Osteocyte (in vitro differentiated cells): ENCODE results near the gene TPK1. TPM values are rescaled to one million over a fixed set of nuclear protein-coding genes. Genes with fewer than 3 reads are reported as not detected.
"Not testable (repeated sequence)": the region's sequence is repeated elsewhere in the genome, so short reads cannot be mapped to it uniquely, and the experiment has no call there.

ENCODE experiments used
- DNase-seq: peaks from one replicate; pipeline ENCODE4 v3.0.0; 2021; ENCODE audit warnings: mixed read lengths; ENCODE audit not compliant: unreplicated experiment; ENCODE audit errors: extremely low spot score
- H3K27ac Mint-ChIP-seq: one replicate; pipeline ENCODE4 v1.8.0; 2021; ENCODE audit warnings: mild to moderate bottlenecking, mixed read lengths; ENCODE audit not compliant: unreplicated experiment
- H3K27me3 Mint-ChIP-seq: one replicate; pipeline ENCODE4 v1.8.0; 2021; ENCODE audit warnings: mixed read lengths; ENCODE audit not compliant: unreplicated experiment
- H3K36me3 Mint-ChIP-seq: one replicate; pipeline ENCODE4 v1.8.0; 2021; ENCODE audit warnings: mixed read lengths; ENCODE audit not compliant: unreplicated experiment
- H3K4me1 Mint-ChIP-seq: one replicate; pipeline ENCODE4 v1.8.0; 2021; ENCODE audit warnings: mixed read lengths; ENCODE audit not compliant: unreplicated experiment
- H3K4me3 Mint-ChIP-seq: one replicate; pipeline ENCODE4 v1.8.0; 2021; ENCODE audit warnings: mild to moderate bottlenecking, moderate library complexity, mixed read lengths; ENCODE audit not compliant: unreplicated experiment
- H3K9me3 Mint-ChIP-seq: one replicate; pipeline ENCODE4 v1.8.0; 2021; ENCODE audit warnings: mixed read lengths; ENCODE audit not compliant: unreplicated experiment
- CTCF ChIP-seq: fragments of 200-600 bp; sonication (generic); IDR thresholded peaks from 2 replicates; pipeline ENCODE4 v1.5.0; 2021; ENCODE audit warnings: antibody characterized with exemption, mild to moderate bottlenecking, moderate library complexity
- total RNA-seq: library from RNA; stranded (reverse); gene quantifications from 2 replicates; pipeline ENCODE4 v1.2.1, GENCODE V29; 2021

TPK1 gene
- total RNA-seq, 1 donor from 2014 or later, result 5.6 TPM

GRCh38 chr7:144805627-144806239 is 30.1 kb downstream of the TPK1 start:
- peaks cover 7% of the 10 kb centered on the region for H3K4me1 Mint-ChIP-seq
- H3K9me3 Mint-ChIP-seq, result peaks cover 14% of the 10 kb centered on the region
- no peaks in the 10 kb centered on the region for H3K36me3 Mint-ChIP-seq
- peaks cover 9% of the 10 kb centered on the region for H3K27me3 Mint-ChIP-seq
- DNase-seq, result no peak
- no peak for TF ChIP-seq CTCF
- H3K4me3 Mint-ChIP-seq, result no peak overlapping the region
- H3K27ac Mint-ChIP-seq, result no peak overlapping the region

GRCh38 chr7:144800678-144801436 is 35.0 kb downstream of the TPK1 start:
- H3K9me3 Mint-ChIP-seq, result peaks cover 27% of the 10 kb centered on the region
- not testable (repeated sequence) for H3K4me3 Mint-ChIP-seq

GRCh38 chr7:144796919-144797318 is 38.9 kb downstream of the TPK1 start:
- no peak for TF ChIP-seq CTCF

More at GRCh38 chr7:144800678-144801436, 35.0 kb downstream of the TPK1 start:
- not testable (repeated sequence) for H3K27me3 Mint-ChIP-seq, H3K27ac Mint-ChIP-seq, DNase-seq, H3K4me1 Mint-ChIP-seq, H3K36me3 Mint-ChIP-seq

GRCh38 chr7:144792050-144792449 is 43.8 kb downstream of the TPK1 start:
- Mint-ChIP-seq H3K4me3 (no peak overlapping the region), H3K4me1 (no peaks in the 10 kb centered on the region), H3K36me3 (no peaks in the 10 kb centered on the region), H3K9me3 (peaks cover under 1% of the 10 kb centered on the region), H3K27ac (no peak overlapping the region), H3K27me3 (no peaks in the 10 kb centered on the region)
- TF ChIP-seq CTCF, result no peak
- no peak for DNase-seq

More at GRCh38 chr7:144796919-144797318, 38.9 kb downstream of the TPK1 start:
- H3K27ac Mint-ChIP-seq, result no peak overlapping the region
- H3K27me3 Mint-ChIP-seq, result peaks cover 5% of the 10 kb centered on the region
- H3K9me3 Mint-ChIP-seq, result peaks cover 19% of the 10 kb centered on the region
- no peak overlapping the region for H3K4me3 Mint-ChIP-seq
- no peak for DNase-seq
- H3K36me3 Mint-ChIP-seq, result no peaks in the 10 kb centered on the region
- H3K4me1 Mint-ChIP-seq, result no peaks in the 10 kb centered on the region

- Mint-ChIP-seq H3K27ac (no peak overlapping the region), H3K9me3 (no peaks in the 10 kb centered on the region), H3K4me1 (no peaks in the 10 kb centered on the region), H3K4me3 (no peak overlapping the region), H3K36me3 (no peaks in the 10 kb centered on the region), H3K27me3 (no peaks in the 10 kb centered on the region)
- TF ChIP-seq CTCF, result no peak
- no peak for DNase-seq
These were observed 44.4 kb downstream of the TPK1 start for GRCh38 chr7:144791488-144791887.
